ENCODE results near the gene DCAF12L1.

Gene DCAF12L1

GRCh38 chrX:126552313-126553022 is at the start of gene DCAF12L1:
TSS of gene DCAF12L1 (minus strand) at chrX:126552814. CDS start at chrX:126552608, 206 bp downstream.
- no peak for DNase-seq (ENCODE audit: low read depth, low spot score)

- DNase-seq (ENCODE audit: low read depth, low spot score), result no peak
These were observed 28.3 kb upstream of the DCAF12L1 start for GRCh38 chrX:126580877-126581276.

- DNase-seq (ENCODE audit: low read depth, low spot score), result no peak
These were observed 23.3 kb upstream of the DCAF12L1 start for GRCh38 chrX:126575911-126576310.

- no peak for DNase-seq (ENCODE audit: low read depth, low spot score)
These were observed 4.5 kb upstream of the DCAF12L1 start for GRCh38 chrX:126557151-126557550.

- DNase-seq (ENCODE audit: low read depth, low spot score), result no peak
These were observed 795 bp downstream of the DCAF12L1 start for GRCh38 chrX:126551725-126552312.

- DNase-seq (ENCODE audit: low read depth, low spot score), result no peak
These were observed 1.3 kb downstream of the DCAF12L1 start for GRCh38 chrX:126551306-126551705.

GRCh38 chrX:126550816-126551215 is 1.8 kb downstream of the DCAF12L1 start:
- no peak for DNase-seq (ENCODE audit: low read depth, low spot score)

GRCh38 chrX:126509923-126510322 is 42.7 kb downstream of the DCAF12L1 start:
- no peak for DNase-seq (ENCODE audit: low read depth, low spot score)

All from activated naive CD8-positive, alpha-beta T cell treated with anti-CD3 and anti-CD28 coated beads, Interleukin-2, amount 50 U/mL, for 16 hours (primary cell).